Panc1 (cell line): ENCODE data around the gene TRMT6. TPM values are rescaled to one million over a fixed set of nuclear protein-coding genes. Genes with fewer than 3 reads are reported as not detected.
A peak's percentile ranks its signal among the peaks of the same experiment; 100 is the strongest.

ENCODE experiments used
- ATAC-seq: fragments of 200-7000 bp; cut with Tn5 transposase; 2 replicates; pipeline ENCODE4 v1.9.1; 2020; ENCODE audit warnings: mild to moderate bottlenecking, moderate library complexity
- BruUV-seq: library from RNA; stranded (reverse); fragments of 400-500 nt; replicated peaks from 2 replicates; lab custom pipeline; 2021; lab: Mats Ljungman, UMichigan
- CTCF ChIA-PET: fragments of 300-600 bp; sonication (Branson Sonifier 250); formaldehyde crosslinking; loops from one replicate; lab custom pipeline; 2022; ENCODE audit warnings: antibody characterized with exemption; lab: Charles Lee
- POLR2A ChIA-PET: fragments of 300-600 bp; sonication (Branson Sonifier 250); formaldehyde crosslinking; loops from one replicate; lab custom pipeline; 2022; ENCODE audit warnings: antibody characterized with exemption; lab: Charles Lee
- DNase-seq: peaks from one replicate; pipeline ENCODE4 v3.0.0-alpha.2; 2010; ENCODE audit warnings: low read depth, low spot score
- H3K27ac ChIP-seq: 2 replicates; pipeline ENCODE4 v1.5.1; 2011; ENCODE audit warnings: mild to moderate bottlenecking, low read length, inconsistent platforms
- H3K27me3 ChIP-seq: fragments of 200-500 bp; sonication (Bioruptor generic); 2 replicates; pipeline ENCODE4 v1.6.0; 2014; ENCODE audit warnings: low read length, inconsistent platforms; ENCODE audit not compliant: control insufficient read depth, insufficient read depth
- H3K36me3 ChIP-seq: fragments of 200-500 bp; sonication (Bioruptor generic); 2 replicates; pipeline ENCODE4 v1.5.1; 2014; ENCODE audit warnings: inconsistent platforms, mild to moderate bottlenecking, low read length, moderate library complexity; ENCODE audit not compliant: control insufficient read depth, insufficient read depth
- H3K4me1 ChIP-seq: 2 replicates; pipeline ENCODE4 v1.5.1; 2011; ENCODE audit warnings: inconsistent platforms, mild to moderate bottlenecking, low read length, moderate library complexity; ENCODE audit not compliant: control insufficient read depth, insufficient read depth
- H3K4me3 ChIP-seq, 2 experiments: 2 replicates each; pipeline ENCODE4 v1.5.1; 2011 to 2012; ENCODE audit warnings: low read depth in 2 of 2, low read length in 2 of 2, mild to moderate bottlenecking in 2 of 2, inconsistent platforms in 1 of 2, moderate library complexity in 1 of 2
- H3K9me3 ChIP-seq: fragments of 200-500 bp; sonication (Bioruptor generic); 2 replicates; pipeline ENCODE4 v1.5.1; 2014; ENCODE audit warnings: low read depth, mild to moderate bottlenecking, inconsistent platforms, low read length, moderate library complexity; ENCODE audit not compliant: control insufficient read depth, insufficient read depth
- CTCF ChIP-seq: fragments of 450-650 bp; IDR thresholded peaks from 2 replicates; pipeline ENCODE4 v1.5.1; 2017; ENCODE audit warnings: mild to moderate bottlenecking
- POLR2AphosphoS5 ChIP-seq: IDR thresholded peaks from 2 replicates; pipeline ENCODE4 v1.6.1; 2012; ENCODE audit warnings: mild to moderate bottlenecking, low read depth, low read length, moderate library complexity
- REST ChIP-seq, 2 experiments: IDR thresholded peaks; 2 replicates each; pipeline ENCODE4 v1.6.1; 2011 to 2012; ENCODE audit warnings: low read depth in 2 of 2, control low read depth in 1 of 2, low read length in 1 of 2, mild to moderate bottlenecking in 1 of 2, moderate library complexity in 1 of 2; ENCODE audit not compliant: insufficient read depth in 1 of 2
- SIN3A ChIP-seq: IDR thresholded peaks from 2 replicates; pipeline ENCODE4 v1.6.1; 2012; ENCODE audit warnings: low read depth, mild to moderate bottlenecking, low read length, moderate library complexity, borderline replicate concordance; ENCODE audit not compliant: insufficient read depth
- TCF7L2 ChIP-seq: IDR thresholded peaks from 2 replicates; pipeline ENCODE4 v1.6.1; 2011; ENCODE audit warnings: mild to moderate bottlenecking, low read depth, low read length, inconsistent platforms
- in situ Hi-C: cut with HindIII; loops from 2 replicates; pipeline ENCODE4 v1.10.0; 2016; ENCODE audit warnings: low sequenced_read_pairs, low pct_unique_long_range_greater_than_20kb
- intact Hi-C: fragments of 100-400 bp; cut with micrococcal nuclease; formaldehyde crosslinking; loops from one replicate; pipeline ENCODE4 v1.10.0; 2022; ENCODE audit not compliant: unreplicated experiment
- total RNA-seq: library from RNA; stranded (reverse); gene quantifications from one replicate; pipeline ENCODE4 v1.2.1, GENCODE V29; 2021; ENCODE audit not compliant: unreplicated experiment

TRMT6 gene
- total RNA-seq, 1 experiment from 2014 or later: 27.9 TPM

- ChIA-PET CTCF (no interaction called here), POLR2A (no interaction called here)
- in situ Hi-C loops (no loop called here), intact Hi-C loops (no loop called here)
- BruUV-seq: no TSS peak
- H3K36me3 ChIP-seq: peaks cover 40% of the 10 kb centered on the region
- no peaks in the 10 kb centered on the region for H3K9me3 ChIP-seq
- TF ChIP-seq POLR2AphosphoS5 (no peak), TCF7L2 (no peak), CTCF (no peak), SIN3A (no peak), REST (IDR thresholded peaks at IDR 0.05; ENCODE audit: insufficient read depth in 1 of 2, low read depth in 2 of 2, low read length in 1 of 2) (no peak)
- H3K4me3 ChIP-seq: no peak overlapping the region
- no peaks in the 10 kb centered on the region for H3K27me3 ChIP-seq
- H3K4me1 ChIP-seq: no peaks in the 10 kb centered on the region
- DNase-seq (no peak), ATAC-seq (no peak)
- H3K27ac ChIP-seq: no peak overlapping the region
These were observed 40.6 kb upstream of the TRMT6 start for GRCh38 chr20:5990946-5991345.

GRCh38 chr20:5989539-5989938, 39.2 kb upstream of the TRMT6 start:
- Histone ChIP-seq H3K9me3 (no peaks in the 10 kb centered on the region), H3K27me3 (no peaks in the 10 kb centered on the region), H3K4me3 (no peak overlapping the region), H3K27ac (no peak overlapping the region), H3K36me3 (peaks cover 34% of the 10 kb centered on the region), H3K4me1 (no peaks in the 10 kb centered on the region)
- intact Hi-C loops (no loop called here), in situ Hi-C loops (no loop called here)
- no peak for ATAC-seq
- no TSS peak for BruUV-seq
- DNase-seq: no peak
- TF ChIP-seq CTCF: peak; percentile 15; the same call in 1 of the 2 replicates
- TF ChIP-seq REST (IDR thresholded peaks at IDR 0.05; ENCODE audit: insufficient read depth in 1 of 2, low read depth in 2 of 2, low read length in 1 of 2): no peak
- TF ChIP-seq POLR2AphosphoS5: no peak
- no peak for TF ChIP-seq TCF7L2
- TF ChIP-seq SIN3A: no peak
- POLR2A ChIA-PET: no interaction called here
- CTCF ChIA-PET: no interaction called here
